NCI-H2196 treated with DMSO at 0.1 percent for 48 hours (cell line): ENCODE data around the gene CCDC174.

Experiments
- DNase-seq: peaks from one replicate; lab custom pipeline; 2025; ENCODE audit not compliant: unreplicated experiment; lab: John Stamatoyannopoulos, UW

The CCDC174 gene

GRCh38 chr3:14699643-14700042 is 48.1 kb downstream of the CCDC174 start:
- no peak for DNase-seq

- DNase-seq, result no peak
Observed at GRCh38 chr3:14700891-14701290, 49.3 kb downstream of the CCDC174 start.

GRCh38 chr3:14701676-14702075 is 50.1 kb downstream of the CCDC174 start:
- no peak for DNase-seq

- no peak for DNase-seq
Observed at GRCh38 chr3:14703128-14703750, 51.7 kb downstream of the CCDC174 start.

- no peak for DNase-seq
Observed at GRCh38 chr3:14703791-14704190, 52.2 kb downstream of the CCDC174 start.

- DNase-seq, result no peak
Observed at GRCh38 chr3:14706096-14706495, 54.5 kb downstream of the CCDC174 start.

- DNase-seq, result no peak
Observed at GRCh38 chr3:14716591-14716990, 65.0 kb downstream of the CCDC174 start.

GRCh38 chr3:14717307-14717706 is 65.7 kb downstream of the CCDC174 start:
- DNase-seq, result no peak

- DNase-seq, result no peak
Observed at GRCh38 chr3:14718539-14718938, 67.0 kb downstream of the CCDC174 start.

GRCh38 chr3:14719006-14719405 is 67.4 kb downstream of the CCDC174 start:
- no peak for DNase-seq

- DNase-seq, result no peak
Observed at GRCh38 chr3:14721126-14721864, 69.7 kb downstream of the CCDC174 start.
